H9 (cell line): Measurements from ENCODE around the gene PTPRJ. TPM values are rescaled to one million over a fixed set of nuclear protein-coding genes. Genes with fewer than 3 reads are reported as not detected.

Experiments used
- DNase-seq: peaks from one replicate; pipeline ENCODE4 v3.0.0-alpha.2; 2017
- H2AFZ ChIP-seq: one replicate; pipeline ENCODE4 v1.6.1; 2013; ENCODE audit warnings: mild to moderate bottlenecking, low read length, control low read depth, moderate library complexity
- H2AK5ac ChIP-seq: 2 replicates; pipeline ENCODE4 v1.6.1; 2013; ENCODE audit warnings: low read length, control low read depth, mixed read lengths; ENCODE audit not compliant: insufficient read length
- H2BK120ac ChIP-seq: one replicate; pipeline ENCODE4 v1.6.1; 2013; ENCODE audit warnings: low read depth, mild to moderate bottlenecking, low read length, control low read depth, inconsistent platforms; ENCODE audit not compliant: poor library complexity, severe bottlenecking
- H2BK12ac ChIP-seq: 2 replicates; pipeline ENCODE4 v1.6.1; 2013; ENCODE audit warnings: low read length, control low read depth, mixed read lengths, low read depth; ENCODE audit not compliant: insufficient read length
- H2BK15ac ChIP-seq: 2 replicates; pipeline ENCODE4 v1.6.1; 2013; ENCODE audit warnings: low read depth, low read length, control low read depth
- H2BK20ac ChIP-seq: one replicate; pipeline ENCODE4 v1.6.1; 2013; ENCODE audit warnings: low read depth, mild to moderate bottlenecking, low read length, control low read depth, inconsistent platforms; ENCODE audit not compliant: poor library complexity, severe bottlenecking
- H2BK5ac ChIP-seq: 2 replicates; pipeline ENCODE4 v1.6.1; 2013; ENCODE audit warnings: low read length, control low read depth, mixed read lengths; ENCODE audit not compliant: insufficient read length
- H3K14ac ChIP-seq: 2 replicates; pipeline ENCODE4 v1.6.1; 2013; ENCODE audit warnings: low read length, control low read depth; ENCODE audit not compliant: insufficient read depth
- H3K18ac ChIP-seq: 2 replicates; pipeline ENCODE4 v1.6.1; 2013; ENCODE audit warnings: low read depth, mild to moderate bottlenecking, mixed read lengths, low read length, control low read depth; ENCODE audit not compliant: insufficient read length
- H3K23ac ChIP-seq: 2 replicates; pipeline ENCODE4 v1.6.1; 2013; ENCODE audit warnings: low read length, control low read depth, mixed read lengths, low read depth; ENCODE audit not compliant: insufficient read length
- H3K23me2 ChIP-seq: 2 replicates; pipeline ENCODE4 v1.6.1; 2013; ENCODE audit warnings: low read depth, mild to moderate bottlenecking, mixed read lengths, low read length, control low read depth; ENCODE audit not compliant: insufficient read length, poor library complexity, severe bottlenecking
- H3K27ac ChIP-seq: 2 replicates; pipeline ENCODE4 v1.5.1; 2013; ENCODE audit warnings: low read length, control low read depth, mixed read lengths, low read depth; ENCODE audit not compliant: insufficient read length
- H3K27me3 ChIP-seq: 2 replicates; pipeline ENCODE4 v1.6.1; 2013; ENCODE audit warnings: low read length, control low read depth, inconsistent platforms; ENCODE audit not compliant: insufficient read depth
- H3K4ac ChIP-seq: 2 replicates; pipeline ENCODE4 v1.6.1; 2013; ENCODE audit warnings: low read depth, mild to moderate bottlenecking, control low read depth, inconsistent platforms, low read length, moderate library complexity
- H3K4me1 ChIP-seq: 2 replicates; pipeline ENCODE4 v1.6.1; 2013; ENCODE audit warnings: low read length, control low read depth, inconsistent platforms; ENCODE audit not compliant: insufficient read depth
- H3K4me2 ChIP-seq: 2 replicates; pipeline ENCODE4 v1.6.1; 2013; ENCODE audit warnings: low read length, control low read depth, mixed read lengths; ENCODE audit not compliant: insufficient read length, insufficient read depth
- H3K56ac ChIP-seq: 2 replicates; pipeline ENCODE4 v1.6.1; 2013; ENCODE audit warnings: low read depth, mild to moderate bottlenecking, mixed read lengths, low read length, control low read depth; ENCODE audit not compliant: insufficient read length
- H3K79me1 ChIP-seq: 2 replicates; pipeline ENCODE4 v1.6.1; 2013; ENCODE audit warnings: low read depth, mild to moderate bottlenecking, moderate library complexity, low read length, control low read depth, inconsistent platforms; ENCODE audit not compliant: insufficient read depth, poor library complexity, severe bottlenecking
- H3K79me2 ChIP-seq: 2 replicates; pipeline ENCODE4 v1.6.1; 2013; ENCODE audit warnings: low read length, control low read depth, inconsistent platforms; ENCODE audit not compliant: insufficient read depth
- H3K9ac ChIP-seq: 2 replicates; pipeline ENCODE4 v1.6.1; 2013; ENCODE audit warnings: low read length, control low read depth, mixed read lengths; ENCODE audit not compliant: insufficient read length; ENCODE audit errors: extremely low read depth
- H3K9me3 ChIP-seq: one replicate; pipeline ENCODE4 v1.6.1; 2013; ENCODE audit warnings: low read depth, low read length, inconsistent platforms; ENCODE audit not compliant: control insufficient read depth
- H3T11ph ChIP-seq: one replicate; pipeline ENCODE4 v1.6.1; 2013; ENCODE audit warnings: mild to moderate bottlenecking, low read length, control low read depth, inconsistent platforms
- H4K20me1 ChIP-seq: one replicate; pipeline ENCODE4 v1.6.1; 2013; ENCODE audit not compliant: control insufficient read depth, insufficient read length, insufficient read depth
- H4K5ac ChIP-seq: 2 replicates; pipeline ENCODE4 v1.6.1; 2013; ENCODE audit warnings: low read depth, mild to moderate bottlenecking, mixed read lengths, low read length, control low read depth; ENCODE audit not compliant: insufficient read length
- H4K8ac ChIP-seq: replicated peaks from 2 replicates; pipeline ENCODE4 v1.6.1; 2013; ENCODE audit warnings: low read length, control low read depth, mixed read lengths, low read depth; ENCODE audit not compliant: insufficient read length
- H4K91ac ChIP-seq: 2 replicates; pipeline ENCODE4 v1.6.1; 2013; ENCODE audit warnings: low read depth, mild to moderate bottlenecking, moderate library complexity, mixed read lengths, low read length, control low read depth; ENCODE audit not compliant: insufficient read length
- H3K27ac Mint-ChIP-seq, 3 experiments: 2 replicates in 2 of 3; 3 replicates in 1 of 3; pipeline ENCODE4 v1.8.0; 2020 to 2021; ENCODE audit warnings: mixed read lengths in 3 of 3, mild to moderate bottlenecking in 1 of 3, moderate library complexity in 1 of 3
- H3K27me3 Mint-ChIP-seq: 2 replicates; pipeline ENCODE4 v1.8.0; 2021; ENCODE audit warnings: low read depth, mild to moderate bottlenecking, moderate library complexity, mixed read lengths
- H3K36me3 Mint-ChIP-seq, 3 experiments: 2 replicates in 2 of 3; 3 replicates in 1 of 3; pipeline ENCODE4 v1.8.0; 2020 to 2021; ENCODE audit warnings: low read depth in 3 of 3, mixed read lengths in 3 of 3; ENCODE audit not compliant: insufficient read depth in 1 of 3
- H3K4me1 Mint-ChIP-seq, 2 experiments: 2 replicates each; pipeline ENCODE4 v1.8.0; 2020; ENCODE audit warnings: mixed read lengths in 2 of 2
- H3K4me3 Mint-ChIP-seq, 2 experiments: 2 replicates in 1 of 2; 3 replicates in 1 of 2; pipeline ENCODE4 v1.8.0; 2020 to 2021; ENCODE audit warnings: mild to moderate bottlenecking in 2 of 2, mixed read lengths in 2 of 2, moderate library complexity in 1 of 2
- H3K9me3 Mint-ChIP-seq, 2 experiments: 2 replicates in 1 of 2; 3 replicates in 1 of 2; pipeline ENCODE4 v1.8.0; 2020; ENCODE audit warnings: mild to moderate bottlenecking in 2 of 2, mixed read lengths in 2 of 2, moderate library complexity in 1 of 2
- WGBS: extraction: QIAGEN DNeasy Blood & Tissue Kit; methylation state at CpG from one replicate; pipeline ENCODE4 v1.1.7; 2013; ENCODE audit warnings: missing lambda C conversion rate, low lambda C conversion rate, mixed read lengths; ENCODE audit not compliant: insufficient read length; ENCODE audit errors: extremely low coverage; 5-methylcytosine and 5-hydroxymethylcytosine counted together
- total RNA-seq: library from RNA; stranded (reverse); gene quantifications from 2 replicates; pipeline ENCODE4 v1.2.1, GENCODE V29; 2021
- TF ChIP-seq, protein P1 (sequence below): fragments of 200-600 bp; sonication (generic); conservative IDR thresholded peaks from 3 replicates; pipeline ENCODE4 v1.8.0; 2021; ENCODE audit warnings: antibody characterized with exemption, mild to moderate bottlenecking

The PTPRJ gene
- total RNA-seq, 1 experiment from 2014 or later = 10.6 TPM

DNA sequence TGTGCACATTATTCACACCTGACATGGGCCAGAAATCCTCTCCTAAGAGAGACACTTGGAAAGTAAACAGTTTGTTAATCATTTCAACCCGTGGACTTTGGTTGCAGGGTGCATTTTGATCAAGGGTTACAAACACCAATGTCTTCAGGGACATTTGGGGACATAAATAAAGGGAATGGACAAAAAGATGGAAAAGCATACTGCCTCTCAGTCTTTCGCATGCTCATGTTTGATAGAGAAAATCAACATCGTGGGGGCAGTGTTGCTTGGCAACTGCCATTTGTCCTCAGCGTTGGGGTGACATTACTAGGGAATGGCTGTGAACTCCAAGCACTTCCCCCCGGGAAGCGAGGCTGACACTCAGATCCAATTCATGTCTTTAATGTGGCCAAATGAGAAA lies 121.6 kb downstream of the PTPRJ start:
- WGBS = no CpG with 5 or more reads among the region's 6 CpGs
- H3K4me1 ChIP-seq = peaks cover 5% of the 10 kb centered on the region
- H4K5ac ChIP-seq = no peak overlapping the region
- H3K9ac ChIP-seq = no peak overlapping the region
- no peak overlapping the region for H3K4me2 ChIP-seq
- no peak overlapping the region for H3K14ac ChIP-seq
- no peak overlapping the region for H3T11ph ChIP-seq
- H4K91ac ChIP-seq = no peak overlapping the region
- no peak overlapping the region for H2AFZ ChIP-seq
- no peaks in the 10 kb centered on the region for H3K23me2 ChIP-seq
- H3K4me3 Mint-ChIP-seq = no peak overlapping the region
- no peak overlapping the region for H3K18ac ChIP-seq
- H3K27me3 Mint-ChIP-seq = no peaks in the 10 kb centered on the region
- peaks cover 34 to 47% of the 10 kb centered on the region in 2 experiments for H3K4me1 Mint-ChIP-seq
- H3K23ac ChIP-seq = no peak overlapping the region
- H3K79me2 ChIP-seq = no peaks in the 10 kb centered on the region
- no peak overlapping the region for H2BK12ac ChIP-seq
- H3K27me3 ChIP-seq = no peaks in the 10 kb centered on the region
- H3K79me1 ChIP-seq = no peaks in the 10 kb centered on the region
- TF ChIP-seq, protein P1, sequence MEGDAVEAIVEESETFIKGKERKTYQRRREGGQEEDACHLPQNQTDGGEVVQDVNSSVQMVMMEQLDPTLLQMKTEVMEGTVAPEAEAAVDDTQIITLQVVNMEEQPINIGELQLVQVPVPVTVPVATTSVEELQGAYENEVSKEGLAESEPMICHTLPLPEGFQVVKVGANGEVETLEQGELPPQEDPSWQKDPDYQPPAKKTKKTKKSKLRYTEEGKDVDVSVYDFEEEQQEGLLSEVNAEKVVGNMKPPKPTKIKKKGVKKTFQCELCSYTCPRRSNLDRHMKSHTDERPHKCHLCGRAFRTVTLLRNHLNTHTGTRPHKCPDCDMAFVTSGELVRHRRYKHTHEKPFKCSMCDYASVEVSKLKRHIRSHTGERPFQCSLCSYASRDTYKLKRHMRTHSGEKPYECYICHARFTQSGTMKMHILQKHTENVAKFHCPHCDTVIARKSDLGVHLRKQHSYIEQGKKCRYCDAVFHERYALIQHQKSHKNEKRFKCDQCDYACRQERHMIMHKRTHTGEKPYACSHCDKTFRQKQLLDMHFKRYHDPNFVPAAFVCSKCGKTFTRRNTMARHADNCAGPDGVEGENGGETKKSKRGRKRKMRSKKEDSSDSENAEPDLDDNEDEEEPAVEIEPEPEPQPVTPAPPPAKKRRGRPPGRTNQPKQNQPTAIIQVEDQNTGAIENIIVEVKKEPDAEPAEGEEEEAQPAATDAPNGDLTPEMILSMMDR = no peak
- H4K20me1 ChIP-seq = peaks cover 3% of the 10 kb centered on the region
- H3K27ac ChIP-seq = no peak overlapping the region
- no peak overlapping the region for H2AK5ac ChIP-seq
- no peak overlapping the region for H2BK120ac ChIP-seq
- no peak overlapping the region; a peak in 1 of 7 replicates for H3K27ac Mint-ChIP-seq
- H3K56ac ChIP-seq = no peak overlapping the region
- H3K9me3 ChIP-seq = no peaks in the 10 kb centered on the region
- no peak for DNase-seq
- H3K36me3 Mint-ChIP-seq = no peaks in the 10 kb centered on the region
- no peak overlapping the region for H2BK5ac ChIP-seq
- H2BK15ac ChIP-seq = no peak overlapping the region
- H4K8ac ChIP-seq = no peak overlapping the region
- no peak overlapping the region for H3K4ac ChIP-seq
- no peak overlapping the region for H2BK20ac ChIP-seq
- no peaks in the 10 kb centered on the region for H3K9me3 Mint-ChIP-seq
